Spleen (tissue), 11 donors: ENCODE data around the gene CNTNAP2. TPM values are rescaled to one million over a fixed set of nuclear protein-coding genes. Genes with fewer than 3 reads are reported as not detected.

Source experiments
- DNase-seq: peaks from one replicate; pipeline ENCODE4 v3.0.0-alpha.2; 2020
- H3K27ac ChIP-seq, 8 donors: fragments of 200-600 bp; sonication (generic) in 7 of 8; 1 replicate in 4 of 8; 2 replicates in 4 of 8; pipeline versions ENCODE4 v1.5.0 to v1.8.0; 2016 to 2021; ENCODE audit warnings: inconsistent platforms in 4 of 8, mild to moderate bottlenecking in 4 of 8, moderate library complexity in 1 of 8
- H3K27me3 ChIP-seq, 7 donors: fragments of 200-600 bp; sonication (generic) in 6 of 7; replicated peaks in 1 of 7; 1 replicate in 4 of 7; 2 replicates in 3 of 7; pipeline versions ENCODE4 v1.5.0 to v1.8.0; 2016 to 2021; ENCODE audit warnings: inconsistent platforms in 3 of 7, mild to moderate bottlenecking in 1 of 7
- H3K36me3 ChIP-seq, 6 donors: fragments of 200-600 bp; sonication (generic) in 5 of 6; 1 replicate in 4 of 6; 2 replicates in 2 of 6; pipeline versions ENCODE4 v1.5.0 to v1.8.0; 2016 to 2021; ENCODE audit warnings: inconsistent platforms in 2 of 6
- H3K4me1 ChIP-seq, 6 donors: fragments of 200-600 bp; sonication (generic) in 5 of 6; 1 replicate in 3 of 6; 2 replicates in 3 of 6; pipeline versions ENCODE4 v1.5.0 to v1.8.0; 2016 to 2021; ENCODE audit warnings: inconsistent platforms in 3 of 6
- H3K4me3 ChIP-seq, 8 donors: fragments of 200-600 bp; sonication (generic) in 7 of 8; 1 replicate in 4 of 8; 2 replicates in 4 of 8; pipeline versions ENCODE4 v1.5.0 to v1.8.0; 2016 to 2021; ENCODE audit warnings: inconsistent platforms in 4 of 8, mild to moderate bottlenecking in 4 of 8, moderate library complexity in 2 of 8
- H3K9me3 ChIP-seq, 8 donors: fragments of 200-600 bp; sonication (generic) in 7 of 8; 1 replicate in 4 of 8; 2 replicates in 4 of 8; pipeline versions ENCODE4 v1.5.0 to v1.8.0; 2016 to 2021; ENCODE audit warnings: inconsistent platforms in 4 of 8
- POLR2A ChIP-seq, 3 donors: fragments of 450-650 bp; IDR thresholded peaks; one replicate each; pipeline ENCODE4 v1.5.1; 2017; ENCODE audit warnings: antibody characterized with exemption in 3 of 3, mild to moderate bottlenecking in 1 of 3
- POLR2AphosphoS5 ChIP-seq, 3 donors: sonication (generic); formaldehyde crosslinking; IDR thresholded peaks; one replicate each; pipeline ENCODE4 v1.5.1; 2017; ENCODE audit warnings: antibody characterized with exemption in 3 of 3
- WGBS, 5 donors: extraction: QIAGEN DNeasy Blood & Tissue Kit in 3 of 5; methylation state at CpG; one replicate each; pipeline versions ENCODE4 v1.1.5 to v1.1.7; 2013 to 2018; 5-methylcytosine and 5-hydroxymethylcytosine counted together
- intact Hi-C: fragments of 100-400 bp; cut with DNase I; formaldehyde crosslinking; loops from one replicate; pipeline ENCODE4 v1.15.0; 2023; ENCODE audit warnings: low total_unique reads
- polyA plus RNA-seq, 3 donors: library from polyadenylated mRNA; stranded (reverse); fragments of 200-250 nt; gene quantifications; one replicate each; pipeline ENCODE4 v1.2.1, GENCODE V29; 2013
- total RNA-seq, 7 donors: library from RNA; depleted of rRNA in 3 of 7; stranded (reverse); fragments of >200 nt in 3 of 7; fragmentation: NEBNext Ultra II Directional in 4 of 7; extraction: Animal tissue kit (Norgen Biotek cat#: 25700) in 4 of 7; gene quantifications; one replicate each; pipeline versions ENCODE4 v1.1.0 to v1.2.1, GENCODE V29; 2016 to 2021
- TF ChIP-seq, protein P1 (sequence below), 11 experiments: fragments of 200-600 bp in 7 of 11; fragments of 450-650 bp in 4 of 11; sonication (generic) in 4 of 11; IDR thresholded peaks in 8 of 11; conservative IDR thresholded peaks in 3 of 11; 1 replicate in 7 of 11; 2 replicates in 4 of 11; pipeline versions ENCODE4 v1.4.0 to v1.8.0; 2016 to 2021; ENCODE audit warnings: antibody characterized with exemption in 11 of 11, inconsistent platforms in 4 of 11, mild to moderate bottlenecking in 1 of 11
- donor health status: healthy with polysubstance abuse.
- donor health status: DM: no; HTN: no; CAD: no; lungs with moderate emphysema.
- donor health status: DM: no; HTN: no; CAD: no.
- donor health status: Bipolar disorder and iron deficiency.
- donor health status: healthy.
- donor health status: DM: no; HTN: no; CAD: no.
- donor health status: DM: yes; HTN: yes; CAD: no.

Gene CNTNAP2
- total and polyA plus RNA-seq, 10 donors, result 0.13 to 2.0 (median 0.82) TPM

DNA sequence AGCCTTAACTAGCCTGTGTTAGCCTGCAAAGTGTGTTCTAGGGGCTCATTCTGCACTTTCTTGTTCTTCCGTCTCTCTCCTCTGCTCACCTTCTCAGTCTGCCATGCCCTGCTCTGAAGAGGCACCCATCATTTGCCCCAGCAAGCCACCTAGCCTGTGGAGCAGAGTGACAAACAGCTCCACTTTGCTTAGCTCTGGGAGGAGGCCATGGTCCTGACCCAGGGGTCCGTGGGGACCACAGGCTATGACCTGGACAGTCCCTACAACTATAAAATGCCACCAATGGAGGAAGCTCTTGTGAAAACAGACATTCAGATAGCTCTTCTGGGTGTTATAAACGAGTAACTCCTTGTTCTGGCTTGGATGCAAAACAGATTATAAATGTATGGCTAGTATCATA is 1029.6 kb downstream of the CNTNAP2 start:
- Histone ChIP-seq H3K4me3 (no peak overlapping the region), H3K4me1 (no peaks in the 10 kb centered on the region), H3K9me3 (peaks cover 0 to 14% (median 10%) of the 10 kb centered on the region in 8 donors), H3K27me3 (no peaks in the 10 kb centered on the region), H3K36me3 (no peaks in the 10 kb centered on the region), H3K27ac (no peak overlapping the region)
- no peak for DNase-seq
- WGBS, 5 donors, result 69 to 78% (median 72%) methylated on average over 3 of the region's 3 CpGs
- intact Hi-C loops, result no loop called here
- no peak for TF ChIP-seq POLR2A (IDR thresholded peaks at IDR 0.05)
- no peak for TF ChIP-seq POLR2AphosphoS5 (IDR thresholded peaks at IDR 0.05)
- TF ChIP-seq, protein P1, sequence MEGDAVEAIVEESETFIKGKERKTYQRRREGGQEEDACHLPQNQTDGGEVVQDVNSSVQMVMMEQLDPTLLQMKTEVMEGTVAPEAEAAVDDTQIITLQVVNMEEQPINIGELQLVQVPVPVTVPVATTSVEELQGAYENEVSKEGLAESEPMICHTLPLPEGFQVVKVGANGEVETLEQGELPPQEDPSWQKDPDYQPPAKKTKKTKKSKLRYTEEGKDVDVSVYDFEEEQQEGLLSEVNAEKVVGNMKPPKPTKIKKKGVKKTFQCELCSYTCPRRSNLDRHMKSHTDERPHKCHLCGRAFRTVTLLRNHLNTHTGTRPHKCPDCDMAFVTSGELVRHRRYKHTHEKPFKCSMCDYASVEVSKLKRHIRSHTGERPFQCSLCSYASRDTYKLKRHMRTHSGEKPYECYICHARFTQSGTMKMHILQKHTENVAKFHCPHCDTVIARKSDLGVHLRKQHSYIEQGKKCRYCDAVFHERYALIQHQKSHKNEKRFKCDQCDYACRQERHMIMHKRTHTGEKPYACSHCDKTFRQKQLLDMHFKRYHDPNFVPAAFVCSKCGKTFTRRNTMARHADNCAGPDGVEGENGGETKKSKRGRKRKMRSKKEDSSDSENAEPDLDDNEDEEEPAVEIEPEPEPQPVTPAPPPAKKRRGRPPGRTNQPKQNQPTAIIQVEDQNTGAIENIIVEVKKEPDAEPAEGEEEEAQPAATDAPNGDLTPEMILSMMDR (IDR thresholded peaks at IDR 0.05 in 8 of 11, conservative IDR thresholded peaks at IDR 0.05 in 3 of 11), result no peak

DNA sequence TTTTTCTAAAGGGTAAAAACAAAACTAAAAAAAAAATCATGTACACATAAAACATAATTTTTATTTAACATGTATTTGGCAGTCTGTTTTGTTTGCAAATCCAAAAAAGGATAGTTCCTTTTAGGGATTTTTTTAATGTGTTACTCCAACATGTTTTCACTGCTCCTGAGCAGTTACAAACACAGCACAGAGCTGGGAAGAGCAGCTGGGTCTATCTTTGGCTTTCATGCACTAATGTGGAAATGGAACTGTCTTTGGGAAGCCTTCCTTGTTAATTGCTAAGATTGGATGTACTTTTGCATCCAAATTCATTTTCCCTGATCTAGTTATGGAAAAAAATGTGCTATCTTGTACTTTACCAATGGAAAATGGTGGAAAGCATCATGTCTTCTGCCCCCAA is 1035.1 kb downstream of the CNTNAP2 start:
- Histone ChIP-seq H3K9me3 (peaks cover 0 to 13% (median 7%) of the 10 kb centered on the region in 8 donors), H3K4me1 (no peaks in the 10 kb centered on the region), H3K27me3 (no peaks in the 10 kb centered on the region), H3K36me3 (no peaks in the 10 kb centered on the region), H3K4me3 (no peak overlapping the region), H3K27ac (no peak overlapping the region)
- intact Hi-C loops, result no loop called here
- no peak for DNase-seq
- TF ChIP-seq, protein P1 (IDR thresholded peaks at IDR 0.05 in 8 of 11, conservative IDR thresholded peaks at IDR 0.05 in 3 of 11), result no peak
- TF ChIP-seq POLR2AphosphoS5 (IDR thresholded peaks at IDR 0.05) (no peak), POLR2A (IDR thresholded peaks at IDR 0.05) (no peak)

DNA sequence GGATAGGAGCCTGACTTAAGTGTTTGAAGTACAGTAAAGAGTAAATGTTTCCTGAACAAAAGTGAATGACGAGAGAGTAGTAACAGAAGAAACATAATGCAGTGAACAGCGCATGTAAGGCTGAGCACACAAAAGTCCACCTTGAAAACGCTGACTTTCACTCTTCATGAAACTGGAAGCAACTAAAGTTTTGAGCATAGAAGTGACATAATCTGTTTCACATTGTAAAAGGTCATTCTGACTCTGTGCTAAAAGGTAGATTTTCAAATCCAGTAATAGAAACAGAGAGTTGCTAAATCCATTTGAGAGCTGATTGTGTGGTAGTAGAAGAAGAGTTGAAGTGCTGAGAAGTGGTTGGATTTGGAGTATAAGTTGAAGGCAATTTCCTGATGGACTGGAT is 1037.0 kb downstream of the CNTNAP2 start:
- H3K27me3 ChIP-seq, result no peaks in the 10 kb centered on the region
- DNase-seq, result no peak
- peaks cover 0 to 8% (median 6%) of the 10 kb centered on the region in 8 donors for H3K9me3 ChIP-seq
- WGBS, 5 donors, result 79 to 95% (median 88%) methylated on average over 3 of the region's 3 CpGs
- H3K4me1 ChIP-seq, result no peaks in the 10 kb centered on the region
- H3K27ac ChIP-seq, result no peak overlapping the region
- TF ChIP-seq POLR2AphosphoS5 (IDR thresholded peaks at IDR 0.05), result no peak
- no peak for TF ChIP-seq POLR2A (IDR thresholded peaks at IDR 0.05)
- TF ChIP-seq, protein P1 (IDR thresholded peaks at IDR 0.05 in 8 of 11, conservative IDR thresholded peaks at IDR 0.05 in 3 of 11), result no peak
- intact Hi-C loops, result no loop called here
- no peaks in the 10 kb centered on the region for H3K36me3 ChIP-seq
- H3K4me3 ChIP-seq, result no peak overlapping the region

DNA sequence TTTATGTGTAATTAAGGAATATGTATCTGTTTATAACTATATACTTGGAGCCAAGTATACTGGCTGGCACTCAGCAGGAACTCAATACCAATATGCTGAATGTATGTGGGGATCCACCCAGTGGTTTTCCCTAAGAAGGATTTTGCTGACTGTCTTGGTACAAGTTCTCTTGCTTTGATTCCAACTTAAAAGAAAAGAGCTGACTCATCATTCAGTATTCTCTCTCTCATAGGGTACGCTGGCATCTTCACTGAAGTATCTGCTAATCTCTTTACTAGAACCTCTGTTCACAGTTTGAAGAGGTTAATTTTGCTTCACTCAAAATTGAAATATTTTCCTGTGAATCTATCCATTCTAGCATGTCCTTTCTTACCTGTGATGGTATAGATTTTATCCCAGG is 1044.8 kb downstream of the CNTNAP2 start:
- 73 to 98% (median 93%) methylated on average over 1 of the region's 1 CpG for WGBS, 5 donors
- Histone ChIP-seq H3K9me3 (peaks cover 0 to 4% (median 0%) of the 10 kb centered on the region in 8 donors), H3K4me1 (no peaks in the 10 kb centered on the region), H3K36me3 (no peaks in the 10 kb centered on the region), H3K4me3 (no peak overlapping the region), H3K27me3 (no peaks in the 10 kb centered on the region), H3K27ac (no peak overlapping the region)
- TF ChIP-seq, protein P1 (IDR thresholded peaks at IDR 0.05 in 8 of 11, conservative IDR thresholded peaks at IDR 0.05 in 3 of 11), result no peak
- TF ChIP-seq POLR2A (IDR thresholded peaks at IDR 0.05), result no peak
- TF ChIP-seq POLR2AphosphoS5 (IDR thresholded peaks at IDR 0.05), result no peak
- DNase-seq, result no peak
- intact Hi-C loops, result no loop called here
